IMR-90 (cell line): ENCODE measurements around the gene NLGN3. TPM values are rescaled to one million over a fixed set of nuclear protein-coding genes. Genes with fewer than 3 reads are reported as not detected.

Source experiments
- ATAC-seq: fragments of 200-7000 bp; cut with Tn5 transposase; 2 replicates; pipeline ENCODE4 v1.9.1; 2020; ENCODE audit warnings: low read depth, mild to moderate bottlenecking, moderate library complexity
- BruUV-seq: library from RNA; stranded (reverse); fragments of 400-500 nt; replicated peaks from 2 replicates; lab custom pipeline; 2021; lab: Mats Ljungman, UMichigan
- CTCF ChIA-PET: fragments of 300-600 bp; formaldehyde crosslinking; extraction: SDS; loops from one replicate; lab custom pipeline; 2021; ENCODE audit warnings: antibody characterized with exemption; lab: Yijun Ruan, JAX
- POLR2A ChIA-PET: fragments of 300-600 bp; sonication (Branson Sonifier 250); formaldehyde crosslinking; loops from one replicate; lab custom pipeline; 2022; ENCODE audit warnings: antibody characterized with exemption; ENCODE audit not compliant: unreplicated experiment; lab: Charles Lee
- DNase-seq: peaks from one replicate; pipeline ENCODE4 v3.0.0; 2013
- H2AFZ ChIP-seq: replicated peaks from 2 replicates; pipeline ENCODE3; 2013; ENCODE audit warnings: low read length, mild to moderate bottlenecking; ENCODE audit not compliant: poor library complexity
- H2AK5ac ChIP-seq: 2 replicates; pipeline ENCODE4 v1.6.1; 2013; ENCODE audit warnings: low read depth, low read length, inconsistent platforms
- H2AK9ac ChIP-seq: replicated peaks from 2 replicates; pipeline ENCODE3; 2013; ENCODE audit warnings: mild to moderate bottlenecking, low read depth, low read length, moderate library complexity; ENCODE audit not compliant: poor library complexity
- H2BK120ac ChIP-seq: 2 replicates; pipeline ENCODE4 v1.6.1; 2013; ENCODE audit warnings: low read depth, low read length, inconsistent platforms
- H2BK15ac ChIP-seq: 3 replicates; pipeline ENCODE4 v1.6.1; 2013; ENCODE audit warnings: low read depth, low read length, inconsistent platforms
- H2BK20ac ChIP-seq: 2 replicates; pipeline ENCODE4 v1.6.1; 2013; ENCODE audit warnings: low read depth, mild to moderate bottlenecking, inconsistent platforms, low read length, moderate library complexity
- H2BK5ac ChIP-seq: 2 replicates; pipeline ENCODE4 v1.6.1; 2013; ENCODE audit warnings: mild to moderate bottlenecking, low read depth, low read length, inconsistent platforms; ENCODE audit not compliant: poor library complexity, severe bottlenecking
- H3K14ac ChIP-seq: replicated peaks from 2 replicates; pipeline ENCODE4 v1.6.1; 2013; ENCODE audit warnings: low read depth, low read length, inconsistent platforms
- H3K18ac ChIP-seq: 2 replicates; pipeline ENCODE4 v1.6.1; 2013; ENCODE audit warnings: low read depth, low read length, control low read depth
- H3K23ac ChIP-seq: 2 replicates; pipeline ENCODE4 v1.6.1; 2013; ENCODE audit warnings: low read depth, low read length, inconsistent platforms
- H3K27ac ChIP-seq: 2 replicates; pipeline ENCODE4 v1.5.1; 2013; ENCODE audit warnings: mild to moderate bottlenecking, control low read depth, low read length; ENCODE audit not compliant: insufficient read depth
- H3K27me3 ChIP-seq: 2 replicates; pipeline ENCODE4 v1.6.1; 2013; ENCODE audit warnings: low read length; ENCODE audit not compliant: control insufficient read depth, insufficient read depth
- H3K36me3 ChIP-seq: 2 replicates; pipeline ENCODE4 v1.6.1; 2013; ENCODE audit warnings: low read length, mixed read lengths; ENCODE audit not compliant: control insufficient read depth, insufficient read depth
- H3K4ac ChIP-seq: 2 replicates; pipeline ENCODE4 v1.6.1; 2013; ENCODE audit warnings: low read depth, low read length, inconsistent platforms
- H3K4me1 ChIP-seq: 2 replicates; pipeline ENCODE4 v1.6.1; 2013; ENCODE audit warnings: low read length, mixed read lengths; ENCODE audit not compliant: control insufficient read depth, insufficient read depth
- H3K4me2 ChIP-seq: 2 replicates; pipeline ENCODE4 v1.6.1; 2013; ENCODE audit warnings: low read depth, mild to moderate bottlenecking, control low read depth, low read length, moderate library complexity
- H3K4me3 ChIP-seq: 2 replicates; pipeline ENCODE4 v1.5.1; 2013; ENCODE audit warnings: low read depth, mild to moderate bottlenecking, control low read depth, low read length, moderate library complexity; ENCODE audit not compliant: insufficient read depth
- H3K56ac ChIP-seq: 2 replicates; pipeline ENCODE4 v1.6.1; 2013; ENCODE audit warnings: low read length, inconsistent platforms; ENCODE audit not compliant: insufficient read depth; ENCODE audit errors: extremely low read depth
- H3K79me1 ChIP-seq, 2 experiments: 2 replicates each; pipeline ENCODE4 v1.6.1; 2013; ENCODE audit warnings: low read length in 2 of 2, inconsistent platforms in 1 of 2, low read depth in 1 of 2
- H3K9ac ChIP-seq: 2 replicates; pipeline ENCODE4 v1.6.1; 2013; ENCODE audit warnings: low read depth, low read length, control low read depth
- H3K9me1 ChIP-seq: 2 replicates; pipeline ENCODE4 v1.6.1; 2013; ENCODE audit warnings: low read length, inconsistent platforms; ENCODE audit not compliant: insufficient read depth
- H3K9me3 ChIP-seq: 2 replicates; pipeline ENCODE4 v1.6.1; 2013; ENCODE audit warnings: low read length; ENCODE audit not compliant: control insufficient read depth, insufficient read depth
- H4K20me1 ChIP-seq: 2 replicates; pipeline ENCODE4 v1.6.1; 2013; ENCODE audit warnings: low read length, inconsistent platforms; ENCODE audit not compliant: insufficient read depth
- H4K5ac ChIP-seq: 2 replicates; pipeline ENCODE4 v1.6.1; 2013; ENCODE audit warnings: mild to moderate bottlenecking, low read depth, low read length, control low read depth
- H4K8ac ChIP-seq, 2 experiments: 2 replicates each; pipeline ENCODE4 v1.6.1; 2013; ENCODE audit warnings: low read depth in 2 of 2, low read length in 2 of 2, control low read depth in 1 of 2, inconsistent platforms in 1 of 2
- H4K91ac ChIP-seq: 2 replicates; pipeline ENCODE4 v1.6.1; 2013; ENCODE audit warnings: low read depth, low read length, inconsistent platforms; ENCODE audit not compliant: insufficient read depth
- BHLHE40 ChIP-seq: fragments of 150-350 bp; IDR thresholded peaks from 2 replicates; pipeline ENCODE4 v1.6.1; 2016; ENCODE audit warnings: mild to moderate bottlenecking, low read depth, low read length
- CEBPB ChIP-seq: IDR thresholded peaks from 2 replicates; pipeline ENCODE4 v1.6.1; 2012; ENCODE audit warnings: low read depth, low read length, improper control_type of control experiment
- FOS ChIP-seq: fragments of 150-350 bp; IDR thresholded peaks from 2 replicates; pipeline ENCODE4 v1.6.1; 2016; ENCODE audit warnings: low read depth, low read length
- RAD21 ChIP-seq: IDR thresholded peaks from 2 replicates; pipeline ENCODE4 v1.6.1; 2012; ENCODE audit warnings: low read length, improper control_type of control experiment
- RCOR1 ChIP-seq: IDR thresholded peaks from 2 replicates; pipeline ENCODE4 v1.6.1; 2012; ENCODE audit warnings: mild to moderate bottlenecking, low read length, improper control_type of control experiment; ENCODE audit not compliant: insufficient replicate concordance
- RFX5 ChIP-seq: IDR thresholded peaks from 2 replicates; pipeline ENCODE4 v1.8.0; 2012; ENCODE audit warnings: low read depth, mild to moderate bottlenecking, low read length, moderate library complexity
- SMC3 ChIP-seq: fragments of 150-350 bp; IDR thresholded peaks from 2 replicates; pipeline ENCODE4 v1.6.1; 2016; ENCODE audit warnings: low read depth, mild to moderate bottlenecking, antibody characterized with exemption, low read length, moderate library complexity
- WGBS, 2 experiments: methylation state at CpG; one replicate each; pipeline versions ENCODE4 v1.1.5 to v1.1.7; 2013; ENCODE audit warnings: missing lambda C conversion rate in 2 of 2; ENCODE audit not compliant: insufficient read length in 1 of 2; ENCODE audit errors: extremely low coverage in 2 of 2; 5-methylcytosine and 5-hydroxymethylcytosine counted together
- dilution Hi-C: fragments of 300-500 bp; cut with HindIII; formaldehyde crosslinking; loops from one replicate; pipeline ENCODE4 v1.14.3; 2018; ENCODE audit warnings: low sequenced_read_pairs; ENCODE audit not compliant: unreplicated experiment
- in situ Hi-C: fragments of 300-500 bp; cut with MboI; formaldehyde crosslinking; loops from 3 replicates; pipeline ENCODE4 v1.14.3; 2019; ENCODE audit warnings: low sequenced_read_pairs, inconsistent platforms, mixed read lengths
- intact Hi-C: fragments of 100-400 bp; cut with micrococcal nuclease; formaldehyde crosslinking; loops from 2 replicates; pipeline ENCODE4 v1.10.0; 2022
- polyA plus RNA-seq, 3 experiments: library from polyadenylated mRNA; depleted of rRNA; stranded (reverse); fragments of >200 nt; gene quantifications; 2 replicates each; pipeline ENCODE4 v1.2.3, GENCODE V29; 2012; ENCODE audit warnings: low replicate concordance in 1 of 3
- total RNA-seq: library from RNA; depleted of rRNA; stranded (reverse); fragments of >200 nt; gene quantifications from 2 replicates; pipeline ENCODE4 v1.2.3, GENCODE V29; 2012
- TF ChIP-seq, protein P1 (sequence below): conservative IDR thresholded peaks from 2 replicates; pipeline ENCODE4 v1.5.1; 2012; ENCODE audit warnings: mild to moderate bottlenecking, low read depth, low read length, improper control_type of control experiment
- TF ChIP-seq, protein P2 (sequence below): fragments of 150-350 bp; IDR thresholded peaks from 2 replicates; pipeline ENCODE4 v1.6.1; 2017; ENCODE audit warnings: mild to moderate bottlenecking, antibody characterized with exemption, low read length, low read depth

NLGN3 gene
- total and polyA plus RNA-seq, 2 of the 4 experiments (the other 2 are of a cell fraction): 0.18 to 0.39 TPM

DNA sequence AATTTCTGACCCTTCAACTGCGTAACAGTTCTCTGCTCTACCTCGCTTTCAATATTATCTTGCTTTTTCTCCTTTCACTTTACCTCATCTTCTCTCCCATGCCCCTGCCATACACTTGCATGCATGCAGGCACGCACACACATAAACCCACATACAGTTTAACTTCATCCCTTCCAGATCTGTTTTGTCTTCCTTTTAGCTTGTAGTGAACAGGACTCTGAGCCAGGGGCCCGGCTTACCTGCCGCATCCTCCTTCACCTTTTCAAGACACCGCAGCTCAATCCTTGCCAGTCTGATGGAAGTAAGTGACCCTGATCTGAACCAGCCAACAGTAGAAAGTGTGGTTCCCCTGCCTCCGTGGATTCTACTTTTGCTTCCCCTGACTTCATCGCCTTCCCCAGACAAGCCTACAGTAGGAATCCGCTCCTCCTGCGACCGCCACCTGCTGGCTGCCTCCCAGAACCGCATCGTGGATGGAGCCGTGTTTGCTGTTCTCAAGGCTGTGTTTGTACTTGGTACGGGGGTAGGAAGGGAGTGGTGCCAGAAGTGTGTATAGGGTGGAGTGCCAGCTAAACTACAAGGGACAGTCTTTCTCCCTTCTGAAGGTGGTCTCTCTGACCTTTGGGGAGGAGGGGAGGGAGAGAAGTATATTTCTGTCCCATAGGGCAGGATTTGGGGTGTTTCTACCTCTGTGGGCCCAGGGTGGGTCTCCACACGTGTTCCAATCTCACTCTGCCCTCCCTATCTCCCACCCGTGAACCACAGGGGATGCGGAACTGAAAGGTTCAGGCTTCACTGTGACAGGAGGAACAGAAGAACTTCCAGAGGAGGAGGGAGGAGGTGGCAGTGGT, 15.5 kb upstream of the NLGN3 start:
- Histone ChIP-seq H3K4me1 (no peaks in the 10 kb centered on the region), H3K27ac (no peak overlapping the region), H3K79me1 (peaks cover 0 to 5% of the 10 kb centered on the region in 2 experiments; a peak in 1 of 4 replicates), H2AK9ac (no peak overlapping the region), H3K9me1 (no peaks in the 10 kb centered on the region), H3K23ac (no peak overlapping the region), H2BK5ac (no peak overlapping the region), H4K5ac (no peak overlapping the region), H3K4me3 (no peak overlapping the region), H2BK120ac (no peak overlapping the region), H3K18ac (no peak overlapping the region), H2BK20ac (no peak overlapping the region), H3K56ac (no peak overlapping the region), H3K9ac (no peak overlapping the region), H4K8ac (0 out of 4 replicates have a peak overlapping the region, but pooled peaks of 1 of the 2 experiments have one; percentile 34), H2BK15ac (no peak overlapping the region), H4K20me1 (peaks cover 5% of the 10 kb centered on the region; the same call in 1 of the 2 replicates), H3K14ac (no peak overlapping the region), H2AK5ac (no peak overlapping the region), H3K9me3 (no peaks in the 10 kb centered on the region), H3K36me3 (peaks cover 58% of the 10 kb centered on the region), H3K27me3 (no peaks in the 10 kb centered on the region; the same call in 1 of the 2 replicates), H4K91ac (no peak overlapping the region), H3K4ac (no peak overlapping the region), H2AFZ (peak overlapping the region; percentile 76), H3K4me2 (no peak overlapping the region)
- TF ChIP-seq RFX5 (no peak), CEBPB (no peak), BHLHE40 (no peak), FOS (no peak), RAD21 (peak; percentile 62), RCOR1 (no peak), SMC3 (peak; percentile 74)
- TF ChIP-seq, protein P1, sequence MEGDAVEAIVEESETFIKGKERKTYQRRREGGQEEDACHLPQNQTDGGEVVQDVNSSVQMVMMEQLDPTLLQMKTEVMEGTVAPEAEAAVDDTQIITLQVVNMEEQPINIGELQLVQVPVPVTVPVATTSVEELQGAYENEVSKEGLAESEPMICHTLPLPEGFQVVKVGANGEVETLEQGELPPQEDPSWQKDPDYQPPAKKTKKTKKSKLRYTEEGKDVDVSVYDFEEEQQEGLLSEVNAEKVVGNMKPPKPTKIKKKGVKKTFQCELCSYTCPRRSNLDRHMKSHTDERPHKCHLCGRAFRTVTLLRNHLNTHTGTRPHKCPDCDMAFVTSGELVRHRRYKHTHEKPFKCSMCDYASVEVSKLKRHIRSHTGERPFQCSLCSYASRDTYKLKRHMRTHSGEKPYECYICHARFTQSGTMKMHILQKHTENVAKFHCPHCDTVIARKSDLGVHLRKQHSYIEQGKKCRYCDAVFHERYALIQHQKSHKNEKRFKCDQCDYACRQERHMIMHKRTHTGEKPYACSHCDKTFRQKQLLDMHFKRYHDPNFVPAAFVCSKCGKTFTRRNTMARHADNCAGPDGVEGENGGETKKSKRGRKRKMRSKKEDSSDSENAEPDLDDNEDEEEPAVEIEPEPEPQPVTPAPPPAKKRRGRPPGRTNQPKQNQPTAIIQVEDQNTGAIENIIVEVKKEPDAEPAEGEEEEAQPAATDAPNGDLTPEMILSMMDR: peak; percentile 71
- TF ChIP-seq, protein P2, sequence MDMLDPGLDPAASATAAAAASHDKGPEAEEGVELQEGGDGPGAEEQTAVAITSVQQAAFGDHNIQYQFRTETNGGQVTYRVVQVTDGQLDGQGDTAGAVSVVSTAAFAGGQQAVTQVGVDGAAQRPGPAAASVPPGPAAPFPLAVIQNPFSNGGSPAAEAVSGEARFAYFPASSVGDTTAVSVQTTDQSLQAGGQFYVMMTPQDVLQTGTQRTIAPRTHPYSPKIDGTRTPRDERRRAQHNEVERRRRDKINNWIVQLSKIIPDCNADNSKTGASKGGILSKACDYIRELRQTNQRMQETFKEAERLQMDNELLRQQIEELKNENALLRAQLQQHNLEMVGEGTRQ: no peak
- CTCF ChIA-PET: interaction anchor here (0.6 kb wide), 2 partner anchors 30 to 352 kb away, joined by 3 read pairs; no protein-coding TSS in a partner anchor
- dilution Hi-C loops: no loop called here
- intact Hi-C loops: loop anchor here (1.0 to 5.0 kb wide), 3 partner anchors 33 to 131 kb away; partner anchors contain the start of gene SNX12
- no TSS peak for BruUV-seq
- peak; percentile 54 for DNase-seq
- ATAC-seq: peak; percentile 84
- POLR2A ChIA-PET: no interaction called here
- WGBS, 2 experiments: 57% methylated on average over 7 of the region's 18 CpGs; no CpG with 5 or more reads in 1 of the 2 experiments
- in situ Hi-C loops: no loop called here
